A549 (cell line): Measurements from ENCODE around the gene ZNF552. TPM values are rescaled to one million over a fixed set of nuclear protein-coding genes. Genes with fewer than 3 reads are reported as not detected.
"Not testable (repeated sequence)": the region's sequence is repeated elsewhere in the genome, so short reads cannot be mapped to it uniquely, and the experiment has no call there.

Experiments used
- ATAC-seq, 2 experiments: fragments of 200-7000 bp in 1 of 2; fragments of >200 bp in 1 of 2; cut with Nextera tagmentation in 1 of 2; cut with Tn5 transposase in 1 of 2; 3 replicates each; pipeline versions ENCODE4 v1.8.0 to v1.9.1; 2018 to 2020; ENCODE audit warnings: mild to moderate bottlenecking in 1 of 2, moderate library complexity in 1 of 2
- CTCF ChIA-PET: fragments of 300-600 bp; sonication (Branson Sonifier 250); formaldehyde crosslinking; extraction: SDS; loops from one replicate; lab custom pipeline; 2021; ENCODE audit warnings: antibody characterized with exemption, inconsistent platforms; lab: Yijun Ruan, JAX
- POLR2A ChIA-PET: fragments of 350-600 bp; formaldehyde crosslinking; extraction: SDS; loops from one replicate; lab custom pipeline; 2021; ENCODE audit warnings: antibody characterized with exemption, inconsistent platforms; lab: Yijun Ruan, JAX
- DNase-seq, 2 experiments: peaks; one replicate each; pipeline versions ENCODE4 v3.0.0 to v3.0.0-alpha.2; 2011 to 2016; ENCODE audit warnings: low read depth in 1 of 2, low spot score in 1 of 2
- FAIRE-seq: peaks from 2 replicates; lab custom pipeline; 2011; peaks lifted over from hg19 to GRCh38; lab: Jason Lieb, UNC
- H3K27ac ChIP-seq, 2 experiments: fragments of >200 bp; sonication (Bioruptor Twin); formaldehyde crosslinking; 3 replicates each; pipeline ENCODE4 v1.5.1; 2016 to 2017
- H3K4me1 ChIP-seq: fragments of >200 bp; sonication (Bioruptor Twin); formaldehyde crosslinking; 3 replicates; pipeline ENCODE4 v1.6.1; 2016
- H3K4me2 ChIP-seq: fragments of >200 bp; sonication (Bioruptor Twin); formaldehyde crosslinking; 3 replicates; pipeline ENCODE4 v1.6.1; 2016
- H3K4me3 ChIP-seq: fragments of >200 bp; sonication (Bioruptor Twin); formaldehyde crosslinking; 3 replicates; pipeline ENCODE4 v1.5.1; 2016
- H3K9me3 ChIP-seq: fragments of >200 bp; sonication (Bioruptor Twin); formaldehyde crosslinking; 3 replicates; pipeline ENCODE4 v1.6.1; 2016
- BCL3 ChIP-seq: fragments of >200 bp; sonication (Bioruptor Twin); formaldehyde crosslinking; IDR thresholded peaks from 3 replicates; pipeline ENCODE4 v1.6.1; 2016
- BHLHE40 ChIP-seq: IDR thresholded peaks from 2 replicates; pipeline ENCODE4 v1.6.1; 2012; ENCODE audit warnings: low read depth, low read length, inconsistent platforms
- EHF ChIP-seq: fragments of 250-450 bp; sonication (Bioruptor Pico); IDR thresholded peaks from 2 replicates; pipeline ENCODE4 v1.5.0; 2020; ENCODE audit warnings: mild to moderate bottlenecking
- EHMT2 ChIP-seq: fragments of 200-600 bp; sonication (generic); IDR thresholded peaks from 2 replicates; pipeline ENCODE4 v1.6.1; 2016; ENCODE audit warnings: antibody characterized with exemption, low read depth, mild to moderate bottlenecking, moderate library complexity
- EP300 ChIP-seq, 2 experiments: fragments of >200 bp; sonication (Bioruptor Twin); formaldehyde crosslinking; IDR thresholded peaks; 2 replicates in 1 of 2; 3 replicates in 1 of 2; pipeline ENCODE4 v1.6.1; 2016 to 2017
- ESRRA ChIP-seq: fragments of 150-350 bp; IDR thresholded peaks from 2 replicates; pipeline ENCODE4 v1.6.1; 2014; ENCODE audit warnings: mild to moderate bottlenecking, low read length, borderline replicate concordance
- HMGXB4 ChIP-seq: fragments of 250-450 bp; sonication (Bioruptor Pico); IDR thresholded peaks from 2 replicates; pipeline ENCODE4 v1.5.0; 2021; ENCODE audit warnings: mild to moderate bottlenecking, moderate library complexity, borderline replicate concordance
- HOXB13 ChIP-seq: fragments of 250-450 bp; sonication (Bioruptor Pico); IDR thresholded peaks from 2 replicates; pipeline ENCODE4 v1.5.0; 2020; ENCODE audit warnings: low read depth, mild to moderate bottlenecking, moderate library complexity
- HOXB5 ChIP-seq: fragments of 250-450 bp; sonication (Bioruptor Pico); IDR thresholded peaks from 2 replicates; pipeline ENCODE4 v1.5.0; 2020; ENCODE audit warnings: mild to moderate bottlenecking, moderate library complexity
- KDM1A ChIP-seq: fragments of 200-600 bp; sonication (generic); IDR thresholded peaks from 2 replicates; pipeline ENCODE4 v1.6.1; 2016; ENCODE audit warnings: low read depth, mild to moderate bottlenecking
- KDM5A ChIP-seq: fragments of 200-600 bp; sonication (generic); IDR thresholded peaks from 2 replicates; pipeline ENCODE4 v1.6.1; 2016; ENCODE audit warnings: antibody characterized with exemption, mild to moderate bottlenecking
- MAX ChIP-seq: IDR thresholded peaks from 2 replicates; pipeline ENCODE4 v1.6.1; 2012
- MYC ChIP-seq: IDR thresholded peaks from 2 replicates; pipeline ENCODE4 v1.6.1; 2012; ENCODE audit warnings: mild to moderate bottlenecking, inconsistent platforms, low read length, improper control_type of control experiment, borderline replicate concordance
- NPAS2 ChIP-seq: fragments of 250-450 bp; sonication (Bioruptor Pico); IDR thresholded peaks from 2 replicates; pipeline ENCODE4 v1.8.0; 2022; ENCODE audit warnings: mild to moderate bottlenecking, moderate library complexity, borderline replicate concordance
- NR3C1 ChIP-seq: fragments of >200 bp; sonication (Bioruptor Twin); formaldehyde crosslinking; IDR thresholded peaks from 3 replicates; pipeline ENCODE4 v1.6.1; 2017
- PBX3 ChIP-seq: IDR thresholded peaks from 2 replicates; pipeline ENCODE4 v1.6.1; 2012
- PHF8 ChIP-seq: fragments of 200-600 bp; sonication (generic); IDR thresholded peaks from 2 replicates; pipeline ENCODE4 v1.6.1; 2016; ENCODE audit warnings: low read depth, mild to moderate bottlenecking, antibody characterized with exemption, moderate library complexity, borderline replicate concordance
- RCOR1 ChIP-seq: fragments of 150-350 bp; IDR thresholded peaks from 2 replicates; pipeline ENCODE4 v1.6.1; 2014; ENCODE audit warnings: antibody characterized with exemption, low read length, low read depth
- SMC3 ChIP-seq: fragments of >200 bp; sonication (Bioruptor Twin); formaldehyde crosslinking; IDR thresholded peaks from 3 replicates; pipeline ENCODE4 v1.6.1; 2018; ENCODE audit warnings: inconsistent platforms
- USF2 ChIP-seq: fragments of 450-650 bp; IDR thresholded peaks from 2 replicates; pipeline ENCODE4 v1.6.1; 2014; ENCODE audit warnings: antibody characterized with exemption
- ZFP36 ChIP-seq: fragments of 450-650 bp; IDR thresholded peaks from 2 replicates; pipeline ENCODE4 v1.6.1; 2014; ENCODE audit warnings: borderline replicate concordance; ENCODE audit not compliant: partially characterized antibody
- ZSCAN20 ChIP-seq: fragments of 250-450 bp; sonication (Bioruptor Pico); IDR thresholded peaks from 2 replicates; pipeline ENCODE4 v1.8.0; 2022; ENCODE audit warnings: mild to moderate bottlenecking, moderate library complexity
- WGBS: methylation state at CpG from one replicate; pipeline ENCODE4 v1.1.6; 2017; ENCODE audit errors: missing lambda C conversion rate; 5-methylcytosine and 5-hydroxymethylcytosine counted together
- polyA plus RNA-seq, 4 experiments: library from polyadenylated mRNA; depleted of rRNA in 3 of 4; stranded (reverse); fragments of >200 nt; fragmentation: RNase III in 1 of 4; extraction: RNeasy Plus Mini Kit Qiagen cat#74134 plus additional on column Dnase treatment in 1 of 4; gene quantifications; 2 replicates in 3 of 4; 3 replicates in 1 of 4; pipeline ENCODE4 v1.2.3, GENCODE V29; 2011 to 2017

The ZNF552 gene
- polyA plus RNA-seq, 2 of the 4 experiments (the other 2 are of a cell fraction), result 5.7 to 7.2 TPM

GRCh38 chr19:57813919-57814504 is 701 bp downstream of the ZNF552 start:
- Histone ChIP-seq H3K4me3 (peak overlapping the region; percentile 82), H3K27ac (peak overlapping the region; percentile 79 to 90), H3K4me1 (no peaks in the 10 kb centered on the region), H3K4me2 (peak overlapping the region; percentile 97), H3K9me3 (peaks cover 18% of the 10 kb centered on the region)
- ChIA-PET POLR2A (interaction anchor here (1.5 kb wide), 1 partner anchor 132 kb away, joined by 6 read pairs; the partner anchor contains the start of gene ZNF551), CTCF (interaction anchor here (0.6 kb wide), 1 partner anchor 257 kb away, joined by 3 read pairs; no protein-coding TSS in a partner anchor)
- peak in 1 of 2 experiments; percentile 17 for DNase-seq
- no peak for TF ChIP-seq ZFP36
- TF ChIP-seq EHF (CRISPR knock-in tag), result no peak
- TF ChIP-seq USF2, result no peak
- no peak for TF ChIP-seq MYC
- TF ChIP-seq ZSCAN20 (CRISPR knock-in tag), result no peak
- no peak for TF ChIP-seq RCOR1
- no peak for TF ChIP-seq SMC3
- no peak for TF ChIP-seq KDM5A
- no peak for TF ChIP-seq HOXB5 (CRISPR knock-in tag)
- TF ChIP-seq BHLHE40, result no peak
- no peak for TF ChIP-seq BCL3
- no peak for TF ChIP-seq MAX
- ATAC-seq, result peak; percentile 9 to 19; a peak in 3 of 6 replicates
- FAIRE-seq, result no peak
- 35% methylated on average over 13 of the region's 13 CpGs for WGBS

- 95% methylated on average over 13 of the region's 13 CpGs for WGBS
- H3K4me1 ChIP-seq, FAIRE-seq, DNase-seq, H3K27ac ChIP-seq, ATAC-seq, POLR2A ChIA-PET: not testable (repeated sequence)
- H3K9me3 ChIP-seq, result peaks cover 22% of the 10 kb centered on the region
- CTCF ChIA-PET, result interaction anchor here (0.6 kb wide), 1 partner anchor 257 kb away, joined by 3 read pairs; no protein-coding TSS in a partner anchor
- H3K4me3 ChIP-seq, result 0 out of 3 replicates have a peak overlapping the region, but pooled peaks have one; percentile 82
- peak overlapping the region; percentile 97 for H3K4me2 ChIP-seq
Measured at GRCh38 chr19:57812975-57813820, 1.5 kb downstream of the ZNF552 start.

- H3K4me2 ChIP-seq, result no peak overlapping the region
- no peak for FAIRE-seq
- H3K27ac ChIP-seq, result no peak overlapping the region
- no peaks in the 10 kb centered on the region for H3K4me1 ChIP-seq
- CTCF ChIA-PET, result no interaction called here
- H3K9me3 ChIP-seq, result peaks cover 32% of the 10 kb centered on the region
- no peak for TF ChIP-seq PHF8
- TF ChIP-seq PBX3, result no peak
- TF ChIP-seq KDM1A, result no peak
- no peak for TF ChIP-seq EP300 (IDR thresholded peaks at IDR 0.05)
- no peak for TF ChIP-seq HOXB13 (CRISPR knock-in tag)
- TF ChIP-seq MYC, result no peak
- TF ChIP-seq ESRRA, result no peak
- no peak for TF ChIP-seq NR3C1
- TF ChIP-seq EHMT2, result no peak
- TF ChIP-seq USF2, result no peak
- no peak for TF ChIP-seq MAX
- TF ChIP-seq HMGXB4, result no peak
- TF ChIP-seq NPAS2 (CRISPR knock-in tag), result no peak
- TF ChIP-seq SMC3, result no peak
- TF ChIP-seq, all 56 proteins: peak for 0
- DNase-seq (no peak), ATAC-seq (no peak)
- no peak overlapping the region for H3K4me3 ChIP-seq
- POLR2A ChIA-PET, result no interaction called here
- WGBS, result 93% methylated on average over 3 of the region's 3 CpGs
Measured at GRCh38 chr19:57812226-57812625, 2.5 kb downstream of the ZNF552 start.
